Mesothelial cell of epicardium (in vitro differentiated cells): ENCODE results near the gene NT5DC1. TPM values are rescaled to one million over a fixed set of nuclear protein-coding genes. Genes with fewer than 3 reads are reported as not detected.

ENCODE experiments used
- DNase-seq, 2 experiments: peaks; one replicate each; pipeline ENCODE4 v3.0.0; 2021; ENCODE audit warnings: low spot score in 2 of 2; ENCODE audit not compliant: unreplicated experiment in 2 of 2
- H3K27ac Mint-ChIP-seq: 2 replicates; pipeline ENCODE4 v1.8.0; 2021; ENCODE audit warnings: mixed read lengths
- H3K27me3 Mint-ChIP-seq: 2 replicates; pipeline ENCODE4 v1.8.0; 2021; ENCODE audit warnings: low read depth, mixed read lengths
- H3K36me3 Mint-ChIP-seq: 2 replicates; pipeline ENCODE4 v1.8.0; 2021; ENCODE audit warnings: mixed read lengths
- H3K4me1 Mint-ChIP-seq: 2 replicates; pipeline ENCODE4 v1.8.0; 2021; ENCODE audit warnings: mixed read lengths
- H3K4me3 Mint-ChIP-seq: 2 replicates; pipeline ENCODE4 v1.8.0; 2021; ENCODE audit warnings: mild to moderate bottlenecking, moderate library complexity, mixed read lengths
- H3K9me3 Mint-ChIP-seq: 2 replicates; pipeline ENCODE4 v1.8.0; 2021; ENCODE audit warnings: mixed read lengths
- total RNA-seq: library from RNA; stranded (reverse); gene quantifications from 3 replicates; pipeline ENCODE4 v1.2.1, GENCODE V29; 2021
- TF ChIP-seq, protein P1 (sequence below): fragments of 200-600 bp; sonication (generic); IDR thresholded peaks from one replicate; pipeline ENCODE4 v1.5.0; 2021; ENCODE audit warnings: antibody characterized with exemption; ENCODE audit not compliant: unreplicated experiment

NT5DC1 gene
- total RNA-seq, 1 donor from 2014 or later = 34.5 TPM

DNA sequence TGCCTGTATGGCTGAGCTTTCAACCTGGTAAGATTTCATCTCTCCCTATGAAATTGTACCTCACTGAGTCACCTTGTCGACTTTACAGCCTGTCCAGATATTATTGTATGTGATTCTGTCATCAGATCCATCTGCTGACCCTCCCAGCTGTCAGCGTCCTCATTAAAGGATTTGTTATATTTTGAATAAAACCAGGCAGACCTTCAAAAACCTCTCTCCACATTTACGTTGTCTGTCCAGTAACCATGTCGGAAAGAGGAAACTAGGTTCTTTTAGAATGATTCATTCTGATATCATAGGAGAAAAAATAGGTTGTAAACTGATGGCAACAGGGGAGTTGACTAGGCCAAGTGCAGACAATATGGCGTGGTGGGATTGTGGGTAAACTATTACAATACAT is 114.8 kb downstream of the NT5DC1 start:
- no peaks in the 10 kb centered on the region for H3K9me3 Mint-ChIP-seq
- H3K36me3 Mint-ChIP-seq = no peaks in the 10 kb centered on the region
- H3K27me3 Mint-ChIP-seq = no peaks in the 10 kb centered on the region
- no peak overlapping the region for H3K27ac Mint-ChIP-seq
- no peak for DNase-seq
- TF ChIP-seq, protein P1, sequence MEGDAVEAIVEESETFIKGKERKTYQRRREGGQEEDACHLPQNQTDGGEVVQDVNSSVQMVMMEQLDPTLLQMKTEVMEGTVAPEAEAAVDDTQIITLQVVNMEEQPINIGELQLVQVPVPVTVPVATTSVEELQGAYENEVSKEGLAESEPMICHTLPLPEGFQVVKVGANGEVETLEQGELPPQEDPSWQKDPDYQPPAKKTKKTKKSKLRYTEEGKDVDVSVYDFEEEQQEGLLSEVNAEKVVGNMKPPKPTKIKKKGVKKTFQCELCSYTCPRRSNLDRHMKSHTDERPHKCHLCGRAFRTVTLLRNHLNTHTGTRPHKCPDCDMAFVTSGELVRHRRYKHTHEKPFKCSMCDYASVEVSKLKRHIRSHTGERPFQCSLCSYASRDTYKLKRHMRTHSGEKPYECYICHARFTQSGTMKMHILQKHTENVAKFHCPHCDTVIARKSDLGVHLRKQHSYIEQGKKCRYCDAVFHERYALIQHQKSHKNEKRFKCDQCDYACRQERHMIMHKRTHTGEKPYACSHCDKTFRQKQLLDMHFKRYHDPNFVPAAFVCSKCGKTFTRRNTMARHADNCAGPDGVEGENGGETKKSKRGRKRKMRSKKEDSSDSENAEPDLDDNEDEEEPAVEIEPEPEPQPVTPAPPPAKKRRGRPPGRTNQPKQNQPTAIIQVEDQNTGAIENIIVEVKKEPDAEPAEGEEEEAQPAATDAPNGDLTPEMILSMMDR = no peak
- no peak overlapping the region for H3K4me3 Mint-ChIP-seq
- H3K4me1 Mint-ChIP-seq = peaks cover 6% of the 10 kb centered on the region

- Mint-ChIP-seq H3K9me3 (no peaks in the 10 kb centered on the region), H3K4me1 (no peaks in the 10 kb centered on the region), H3K27me3 (no peaks in the 10 kb centered on the region), H3K36me3 (no peaks in the 10 kb centered on the region), H3K4me3 (no peak overlapping the region), H3K27ac (peak overlapping the region; percentile 22)
- DNase-seq = no peak
- TF ChIP-seq, protein P1 = peak; percentile 54
These were observed 116.4 kb downstream of the NT5DC1 start for GRCh38 chr6:116217069-116217468.

DNA sequence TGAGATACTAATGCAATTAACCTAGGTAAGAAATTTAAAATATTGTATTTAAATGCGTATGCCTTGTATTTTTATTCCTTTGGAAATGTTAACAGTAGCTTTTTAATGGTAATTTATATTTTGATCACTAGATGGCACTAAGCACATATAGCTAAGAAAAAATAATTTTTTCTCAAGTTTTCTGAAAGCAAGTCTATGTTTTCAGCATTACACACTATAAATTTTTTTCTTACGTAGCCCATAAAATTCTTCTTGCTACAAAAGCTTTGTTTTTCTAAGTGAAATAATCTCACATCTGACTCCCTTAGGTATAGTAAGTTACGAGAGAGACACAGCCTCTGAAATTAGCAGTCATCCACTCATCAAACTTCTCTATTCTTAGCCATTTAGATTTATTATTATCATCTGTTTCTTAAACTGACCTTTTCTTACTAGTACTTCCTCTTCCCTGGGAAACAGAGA is 117.5 kb downstream of the NT5DC1 start:
- no peak overlapping the region for H3K4me3 Mint-ChIP-seq
- no peaks in the 10 kb centered on the region for H3K4me1 Mint-ChIP-seq
- TF ChIP-seq, protein P1 = peak; percentile 49
- peaks cover under 1% of the 10 kb centered on the region for H3K36me3 Mint-ChIP-seq
- no peak for DNase-seq
- H3K27ac Mint-ChIP-seq = no peak overlapping the region
- no peaks in the 10 kb centered on the region for H3K9me3 Mint-ChIP-seq
- H3K27me3 Mint-ChIP-seq = no peaks in the 10 kb centered on the region

DNA sequence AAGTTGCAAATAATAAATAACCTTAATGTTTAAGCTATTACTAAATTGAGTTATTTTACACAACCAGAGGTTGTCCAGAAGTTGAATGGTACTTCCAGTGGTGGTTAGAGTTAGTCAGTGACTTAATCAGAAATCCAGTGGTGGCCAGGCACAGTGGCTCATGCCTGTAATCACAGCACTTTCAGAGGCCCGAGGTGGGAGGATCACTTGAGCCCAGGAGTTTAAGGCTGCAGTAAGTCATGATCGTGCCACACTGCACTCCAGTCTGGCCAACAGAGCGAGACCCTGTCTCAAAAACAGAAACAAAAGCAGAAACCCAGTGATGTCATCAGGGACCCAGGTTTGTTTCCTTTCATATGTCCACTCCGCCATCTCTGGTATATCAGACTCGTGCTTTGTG is 118.2 kb downstream of the NT5DC1 start:
- Mint-ChIP-seq H3K27me3 (no peaks in the 10 kb centered on the region), H3K9me3 (no peaks in the 10 kb centered on the region), H3K4me3 (no peak overlapping the region), H3K36me3 (peaks cover 5% of the 10 kb centered on the region), H3K27ac (no peak overlapping the region), H3K4me1 (no peaks in the 10 kb centered on the region)
- DNase-seq = no peak
- TF ChIP-seq, protein P1 = no peak

- H3K36me3 Mint-ChIP-seq = peaks cover 5% of the 10 kb centered on the region
- no peaks in the 10 kb centered on the region for H3K9me3 Mint-ChIP-seq
- no peaks in the 10 kb centered on the region for H3K27me3 Mint-ChIP-seq
- no peak for DNase-seq
- TF ChIP-seq, protein P1 = no peak
- no peak overlapping the region for H3K4me3 Mint-ChIP-seq
- no peaks in the 10 kb centered on the region for H3K4me1 Mint-ChIP-seq
- H3K27ac Mint-ChIP-seq = no peak overlapping the region
These were observed 120.4 kb downstream of the NT5DC1 start for GRCh38 chr6:116221067-116221466.

DNA sequence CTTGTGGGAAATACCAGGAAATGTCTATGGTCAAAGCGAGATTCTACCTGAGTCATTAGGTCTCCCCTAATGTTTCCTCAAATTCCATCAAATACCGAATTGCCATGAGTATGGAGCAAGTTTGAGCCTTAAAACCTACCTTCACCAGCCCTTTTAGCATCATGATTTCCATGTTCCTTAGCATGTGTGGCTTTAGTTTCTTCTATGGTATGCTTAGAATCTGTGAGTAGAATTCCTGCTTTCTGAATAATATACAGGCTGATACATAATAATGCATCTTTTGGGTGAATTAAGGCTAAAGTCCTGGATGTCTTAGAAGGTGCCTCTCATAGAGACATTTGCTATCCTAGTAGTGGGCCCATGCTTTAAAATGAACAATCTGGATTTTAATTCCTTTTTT is 121.3 kb downstream of the NT5DC1 start:
- no peak for DNase-seq
- no peaks in the 10 kb centered on the region for H3K4me1 Mint-ChIP-seq
- no peak overlapping the region for H3K4me3 Mint-ChIP-seq
- no peaks in the 10 kb centered on the region for H3K27me3 Mint-ChIP-seq
- no peak overlapping the region for H3K27ac Mint-ChIP-seq
- peaks cover 5% of the 10 kb centered on the region for H3K36me3 Mint-ChIP-seq
- TF ChIP-seq, protein P1 = no peak
- no peaks in the 10 kb centered on the region for H3K9me3 Mint-ChIP-seq
